Heart left ventricle (tissue), 16 donors: ENCODE data around the gene GPC6. TPM values are rescaled to one million over a fixed set of nuclear protein-coding genes. Genes with fewer than 3 reads are reported as not detected.

Experiments used
- ATAC-seq, 4 donors: fragments of 200-7000 bp; cut with Tn5 transposase; one replicate each; pipeline ENCODE4 v1.9.1; 2020 to 2022; ENCODE audit warnings: moderate library complexity in 4 of 4, mild to moderate bottlenecking in 3 of 4, moderate number of reproducible peaks in 1 of 4
- DNase-seq, 5 donors: peaks; one replicate each; pipeline ENCODE4 v3.0.0-alpha.2; 2020
- H3K27ac ChIP-seq, 12 donors: fragments of 200-600 bp; sonication (generic) in 4 of 12; one replicate each; pipeline versions ENCODE4 v1.5.0 to v1.8.0; 2016 to 2022; ENCODE audit warnings: mild to moderate bottlenecking in 2 of 12
- H3K27me3 ChIP-seq, 9 donors: fragments of 200-600 bp; sonication (generic) in 2 of 9; one replicate each; pipeline versions ENCODE4 v1.5.1 to v1.8.0; 2016 to 2022; ENCODE audit warnings: mild to moderate bottlenecking in 3 of 9
- H3K36me3 ChIP-seq, 9 donors: fragments of 200-600 bp; sonication (generic) in 2 of 9; one replicate each; pipeline versions ENCODE4 v1.5.0 to v1.8.0; 2018 to 2022; ENCODE audit warnings: mild to moderate bottlenecking in 2 of 9
- H3K4me1 ChIP-seq, 12 donors: fragments of 200-600 bp; sonication (generic) in 4 of 12; one replicate each; pipeline versions ENCODE4 v1.5.0 to v1.8.0; 2016 to 2022; ENCODE audit warnings: mild to moderate bottlenecking in 3 of 12
- H3K4me3 ChIP-seq, 12 donors: fragments of 200-600 bp; sonication (generic) in 4 of 12; one replicate each; pipeline versions ENCODE4 v1.5.0 to v1.8.0; 2017 to 2022; ENCODE audit warnings: mild to moderate bottlenecking in 9 of 12, moderate library complexity in 4 of 12
- H3K9me3 ChIP-seq, 12 donors: fragments of 200-600 bp; sonication (generic) in 4 of 12; one replicate each; pipeline versions ENCODE4 v1.5.0 to v1.8.0; 2016 to 2022; ENCODE audit warnings: mild to moderate bottlenecking in 1 of 12
- POLR2A ChIP-seq, 2 donors: fragments of 450-650 bp; IDR thresholded peaks; one replicate each; pipeline ENCODE4 v1.6.1; 2017; ENCODE audit warnings: antibody characterized with exemption in 2 of 2, mild to moderate bottlenecking in 2 of 2, moderate library complexity in 2 of 2
- WGBS, 4 donors: extraction: QIAGEN DNeasy Blood & Tissue Kit in 2 of 4; methylation state at CpG; one replicate each; pipeline versions ENCODE4 v1.1.5 to v1.1.7; 2013 to 2018; 5-methylcytosine and 5-hydroxymethylcytosine counted together
- intact Hi-C, 10 donors: fragments of 100-400 bp; cut with DNase I; formaldehyde crosslinking; loops; one replicate each; pipeline versions ENCODE4 v1.11.1 to v1.14.2; 2022
- polyA plus RNA-seq, 2 donors: library from polyadenylated mRNA; stranded (reverse); fragments of 200-250 nt; gene quantifications; one replicate each; pipeline ENCODE4 v1.2.3, GENCODE V29; 2013
- total RNA-seq, 9 donors: library from RNA; depleted of rRNA in 2 of 9; stranded (reverse); fragments of >200 nt in 2 of 9; fragmentation: NEBNext Ultra II Directional in 3 of 9; extraction: Animal tissue kit (Norgen Biotek cat#: 25700) in 3 of 9; gene quantifications; one replicate each; pipeline versions ENCODE4 v1.1.0 to v1.2.4, GENCODE V29; 2016 to 2023
- TF ChIP-seq, protein P1 (sequence below), 12 donors: fragments of 200-600 bp; sonication (generic) in 4 of 12; IDR thresholded peaks; one replicate each; pipeline versions ENCODE4 v1.5.0 to v1.8.0; 2018 to 2022; ENCODE audit warnings: antibody characterized with exemption in 12 of 12, mild to moderate bottlenecking in 5 of 12
- donor health status: ischemic (EF 13 %, LVEDD 7.1; RV severe dilation, severe dysfunction).
- donor health status: healthy with polysubstance abuse.
- donor health status: DM: no; HTN: yes; CAD: no.
- donor health status: DM: no; HTN: no; CAD: no.
- donor health status: ischemic (EF 25% LVEDD 6.9; RV normal size, moderate dysfunction).
- donor health status: ischemic (EF 25% LVEDD 5.7; RV mildly dilated, moderate dysfunction).
- donor health status: healthy.
- donor health status: DM: yes; HTN: yes; CAD: no.
- donor health status: ischemic (EF 35%, LVEDD 5.7; RV mildly dilated, moderate dysfunction).
- donor health status: nonischemic (EF 11% LVEDD 7.7; RV severe dilation, severe dysfunction).
- donor health status: DM: yes; HTN: yes; CAD: no.
- donor health status: PGD.
- donor health status: ischemic (EF 29% LVEDD 5.4; RV normal size, mild dysfunction).
- donor health status: nonischemic (EF 23%, LVEDD 6.1; RV moderate dilation, normal function).

Gene GPC6
- total and polyA plus RNA-seq, 11 donors, result 0.08 to 6.2 (median 2.0) TPM

- no peak for ATAC-seq
- TF ChIP-seq, protein P1, sequence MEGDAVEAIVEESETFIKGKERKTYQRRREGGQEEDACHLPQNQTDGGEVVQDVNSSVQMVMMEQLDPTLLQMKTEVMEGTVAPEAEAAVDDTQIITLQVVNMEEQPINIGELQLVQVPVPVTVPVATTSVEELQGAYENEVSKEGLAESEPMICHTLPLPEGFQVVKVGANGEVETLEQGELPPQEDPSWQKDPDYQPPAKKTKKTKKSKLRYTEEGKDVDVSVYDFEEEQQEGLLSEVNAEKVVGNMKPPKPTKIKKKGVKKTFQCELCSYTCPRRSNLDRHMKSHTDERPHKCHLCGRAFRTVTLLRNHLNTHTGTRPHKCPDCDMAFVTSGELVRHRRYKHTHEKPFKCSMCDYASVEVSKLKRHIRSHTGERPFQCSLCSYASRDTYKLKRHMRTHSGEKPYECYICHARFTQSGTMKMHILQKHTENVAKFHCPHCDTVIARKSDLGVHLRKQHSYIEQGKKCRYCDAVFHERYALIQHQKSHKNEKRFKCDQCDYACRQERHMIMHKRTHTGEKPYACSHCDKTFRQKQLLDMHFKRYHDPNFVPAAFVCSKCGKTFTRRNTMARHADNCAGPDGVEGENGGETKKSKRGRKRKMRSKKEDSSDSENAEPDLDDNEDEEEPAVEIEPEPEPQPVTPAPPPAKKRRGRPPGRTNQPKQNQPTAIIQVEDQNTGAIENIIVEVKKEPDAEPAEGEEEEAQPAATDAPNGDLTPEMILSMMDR (IDR thresholded peaks at IDR 0.05), result no peak
- TF ChIP-seq POLR2A (IDR thresholded peaks at IDR 0.05), result no peak
- Histone ChIP-seq H3K27ac (no peak overlapping the region), H3K4me3 (no peak overlapping the region), H3K4me1 (no peaks in the 10 kb centered on the region), H3K27me3 (no peaks in the 10 kb centered on the region), H3K36me3 (no peaks in the 10 kb centered on the region), H3K9me3 (no peaks in the 10 kb centered on the region)
- no peak for DNase-seq
- intact Hi-C loops, result no loop called here
- WGBS, 4 donors, result 77 to 93% (median 85%) methylated on average over 7 of the region's 7 CpGs
These were observed 620.6 kb downstream of the GPC6 start for GRCh38 chr13:93847162-93847561.

GRCh38 chr13:93848247-93848646, 621.6 kb downstream of the GPC6 start:
- Histone ChIP-seq H3K9me3 (no peaks in the 10 kb centered on the region), H3K27me3 (no peaks in the 10 kb centered on the region), H3K4me1 (no peaks in the 10 kb centered on the region), H3K4me3 (no peak overlapping the region), H3K27ac (no peak overlapping the region), H3K36me3 (no peaks in the 10 kb centered on the region)
- whole genome bisulfite sequencing, 4 donors, result 54 to 81% (median 71%) methylated on average over 4 of the region's 4 CpGs
- DNase-seq (no peak), ATAC-seq (no peak)
- TF ChIP-seq POLR2A (IDR thresholded peaks at IDR 0.05), result no peak
- TF ChIP-seq, protein P1 (IDR thresholded peaks at IDR 0.05), result no peak
- intact Hi-C loops, result no loop called here

- WGBS, 4 donors, result 56 to 67% (median 63%) methylated on average over 2 of the region's 2 CpGs
- Histone ChIP-seq H3K27me3 (no peaks in the 10 kb centered on the region), H3K27ac (no peak overlapping the region), H3K4me1 (no peaks in the 10 kb centered on the region), H3K36me3 (no peaks in the 10 kb centered on the region), H3K4me3 (no peak overlapping the region), H3K9me3 (no peaks in the 10 kb centered on the region)
- TF ChIP-seq POLR2A (IDR thresholded peaks at IDR 0.05), result no peak
- TF ChIP-seq, protein P1 (IDR thresholded peaks at IDR 0.05), result no peak
- ATAC-seq (no peak), DNase-seq (no peak)
- intact Hi-C loops, result no loop called here
These were observed 624.6 kb downstream of the GPC6 start for GRCh38 chr13:93851236-93851635.

GRCh38 chr13:93853912-93854311, 627.3 kb downstream of the GPC6 start:
- Histone ChIP-seq H3K27me3 (no peaks in the 10 kb centered on the region), H3K4me3 (no peak overlapping the region), H3K36me3 (no peaks in the 10 kb centered on the region), H3K27ac (no peak overlapping the region), H3K4me1 (no peaks in the 10 kb centered on the region), H3K9me3 (no peaks in the 10 kb centered on the region)
- TF ChIP-seq, protein P1 (IDR thresholded peaks at IDR 0.05), result no peak
- TF ChIP-seq POLR2A (IDR thresholded peaks at IDR 0.05), result no peak
- no peak for DNase-seq
- ATAC-seq, result no peak
- intact Hi-C loops, result no loop called here
- WGBS, 4 donors, result 74 to 82% (median 79%) methylated on average over 5 of the region's 5 CpGs
